GM23338 (cell line): ENCODE data around the gene IBA57.

ENCODE experiments used
- CREB1 ChIP-seq: fragments of 250-450 bp; sonication (Bioruptor Pico); IDR thresholded peaks from 2 replicates; pipeline ENCODE4 v1.5.0; 2020; ENCODE audit warnings: low read depth, mild to moderate bottlenecking, moderate library complexity
- EZH2 ChIP-seq: fragments of 200-600 bp; sonication (generic); IDR thresholded peaks from one replicate; pipeline ENCODE4 v1.8.0; 2017; ENCODE audit warnings: antibody characterized with exemption, mild to moderate bottlenecking, low read depth; ENCODE audit not compliant: unreplicated experiment
- EZH2phosphoT487 ChIP-seq: fragments of 200-600 bp; sonication (generic); IDR thresholded peaks from one replicate; pipeline ENCODE4 v1.8.1; 2018; ENCODE audit warnings: antibody characterized with exemption; ENCODE audit not compliant: unreplicated experiment
- JUNB ChIP-seq: IDR thresholded peaks from one replicate; pipeline ENCODE4 v1.6.1; 2016; ENCODE audit warnings: antibody characterized with exemption; ENCODE audit not compliant: unreplicated experiment
- NANOG ChIP-seq: IDR thresholded peaks from 2 replicates; pipeline ENCODE4 v1.6.1; 2016; ENCODE audit warnings: antibody characterized with exemption, borderline replicate concordance
- POLR2AphosphoS5 ChIP-seq: IDR thresholded peaks from 2 replicates; pipeline ENCODE4 v1.6.1; 2016; ENCODE audit warnings: antibody characterized with exemption, low read depth
- ZNF114 ChIP-seq: fragments of 250-450 bp; sonication (Bioruptor Pico); IDR thresholded peaks from 2 replicates; pipeline ENCODE4 v1.5.0; 2020; ENCODE audit warnings: mild to moderate bottlenecking, moderate library complexity
- TF ChIP-seq, protein P1 (sequence below), 2 experiments: fragments of 200-600 bp in 1 of 2; sonication (generic) in 1 of 2; conservative IDR thresholded peaks; 2 replicates each; pipeline versions ENCODE4 v1.5.1 to v1.6.1; 2016 to 2017; ENCODE audit warnings: antibody characterized with exemption in 2 of 2, low read depth in 2 of 2, mild to moderate bottlenecking in 2 of 2, moderate library complexity in 1 of 2
- TF ChIP-seq, protein P2 (sequence below): IDR thresholded peaks from one replicate; pipeline ENCODE4 v1.6.1; 2018; ENCODE audit warnings: antibody characterized with exemption; ENCODE audit not compliant: unreplicated experiment

DNA sequence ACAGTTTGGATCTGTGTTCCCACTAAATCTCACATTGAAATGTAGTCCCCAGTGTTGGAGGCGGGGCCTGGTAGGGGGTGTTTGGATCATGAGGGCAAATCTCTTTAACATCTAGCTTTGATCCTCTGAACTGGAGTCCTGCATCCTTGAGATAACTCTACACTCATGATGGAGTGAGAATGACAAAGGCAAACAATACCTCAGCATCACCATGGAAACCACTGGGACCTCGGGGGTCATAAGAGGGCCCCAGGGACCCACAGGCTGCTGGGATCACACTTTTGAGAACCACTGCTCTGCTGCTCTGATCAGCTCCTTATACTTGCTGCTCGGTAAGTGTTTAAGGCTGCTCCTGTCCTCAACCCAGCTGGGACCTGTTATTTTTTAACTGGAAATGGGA lies 28.8 kb downstream of the IBA57 start:
- TF ChIP-seq, protein P1, sequence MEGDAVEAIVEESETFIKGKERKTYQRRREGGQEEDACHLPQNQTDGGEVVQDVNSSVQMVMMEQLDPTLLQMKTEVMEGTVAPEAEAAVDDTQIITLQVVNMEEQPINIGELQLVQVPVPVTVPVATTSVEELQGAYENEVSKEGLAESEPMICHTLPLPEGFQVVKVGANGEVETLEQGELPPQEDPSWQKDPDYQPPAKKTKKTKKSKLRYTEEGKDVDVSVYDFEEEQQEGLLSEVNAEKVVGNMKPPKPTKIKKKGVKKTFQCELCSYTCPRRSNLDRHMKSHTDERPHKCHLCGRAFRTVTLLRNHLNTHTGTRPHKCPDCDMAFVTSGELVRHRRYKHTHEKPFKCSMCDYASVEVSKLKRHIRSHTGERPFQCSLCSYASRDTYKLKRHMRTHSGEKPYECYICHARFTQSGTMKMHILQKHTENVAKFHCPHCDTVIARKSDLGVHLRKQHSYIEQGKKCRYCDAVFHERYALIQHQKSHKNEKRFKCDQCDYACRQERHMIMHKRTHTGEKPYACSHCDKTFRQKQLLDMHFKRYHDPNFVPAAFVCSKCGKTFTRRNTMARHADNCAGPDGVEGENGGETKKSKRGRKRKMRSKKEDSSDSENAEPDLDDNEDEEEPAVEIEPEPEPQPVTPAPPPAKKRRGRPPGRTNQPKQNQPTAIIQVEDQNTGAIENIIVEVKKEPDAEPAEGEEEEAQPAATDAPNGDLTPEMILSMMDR (conservative IDR thresholded peaks at IDR 0.05; ENCODE audit: low read depth in 2 of 2) = no peak
- TF ChIP-seq POLR2AphosphoS5 = no peak
- no peak for TF ChIP-seq JUNB
- no peak for TF ChIP-seq NANOG
- TF ChIP-seq EZH2 = no peak
- no peak for TF ChIP-seq ZNF114 (CRISPR knock-in tag)
- no peak for TF ChIP-seq EZH2phosphoT487
- no peak for TF ChIP-seq CREB1 (CRISPR knock-in tag)
- TF ChIP-seq, protein P2, sequence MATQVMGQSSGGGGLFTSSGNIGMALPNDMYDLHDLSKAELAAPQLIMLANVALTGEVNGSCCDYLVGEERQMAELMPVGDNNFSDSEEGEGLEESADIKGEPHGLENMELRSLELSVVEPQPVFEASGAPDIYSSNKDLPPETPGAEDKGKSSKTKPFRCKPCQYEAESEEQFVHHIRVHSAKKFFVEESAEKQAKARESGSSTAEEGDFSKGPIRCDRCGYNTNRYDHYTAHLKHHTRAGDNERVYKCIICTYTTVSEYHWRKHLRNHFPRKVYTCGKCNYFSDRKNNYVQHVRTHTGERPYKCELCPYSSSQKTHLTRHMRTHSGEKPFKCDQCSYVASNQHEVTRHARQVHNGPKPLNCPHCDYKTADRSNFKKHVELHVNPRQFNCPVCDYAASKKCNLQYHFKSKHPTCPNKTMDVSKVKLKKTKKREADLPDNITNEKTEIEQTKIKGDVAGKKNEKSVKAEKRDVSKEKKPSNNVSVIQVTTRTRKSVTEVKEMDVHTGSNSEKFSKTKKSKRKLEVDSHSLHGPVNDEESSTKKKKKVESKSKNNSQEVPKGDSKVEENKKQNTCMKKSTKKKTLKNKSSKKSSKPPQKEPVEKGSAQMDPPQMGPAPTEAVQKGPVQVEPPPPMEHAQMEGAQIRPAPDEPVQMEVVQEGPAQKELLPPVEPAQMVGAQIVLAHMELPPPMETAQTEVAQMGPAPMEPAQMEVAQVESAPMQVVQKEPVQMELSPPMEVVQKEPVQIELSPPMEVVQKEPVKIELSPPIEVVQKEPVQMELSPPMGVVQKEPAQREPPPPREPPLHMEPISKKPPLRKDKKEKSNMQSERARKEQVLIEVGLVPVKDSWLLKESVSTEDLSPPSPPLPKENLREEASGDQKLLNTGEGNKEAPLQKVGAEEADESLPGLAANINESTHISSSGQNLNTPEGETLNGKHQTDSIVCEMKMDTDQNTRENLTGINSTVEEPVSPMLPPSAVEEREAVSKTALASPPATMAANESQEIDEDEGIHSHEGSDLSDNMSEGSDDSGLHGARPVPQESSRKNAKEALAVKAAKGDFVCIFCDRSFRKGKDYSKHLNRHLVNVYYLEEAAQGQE = no peak
